AG09309 (cell line): ENCODE data around the gene ATP1A1.

Source experiments
- DNase-seq: peaks from one replicate; pipeline ENCODE4 v3.0.0-alpha.2; 2010; ENCODE audit warnings: low read depth
- H3K4me3 ChIP-seq: 2 replicates; pipeline ENCODE4 v1.5.1; 2011; ENCODE audit warnings: mild to moderate bottlenecking, low read depth, low read length, moderate library complexity; ENCODE audit not compliant: control insufficient read depth
- CTCF ChIP-seq: IDR thresholded peaks from 2 replicates; pipeline ENCODE4 v1.5.1; 2011; ENCODE audit warnings: mild to moderate bottlenecking, low read depth, low read length, inconsistent platforms; ENCODE audit not compliant: insufficient read depth, control insufficient read depth; ENCODE audit errors: missing control alignments

The ATP1A1 gene

DNA sequence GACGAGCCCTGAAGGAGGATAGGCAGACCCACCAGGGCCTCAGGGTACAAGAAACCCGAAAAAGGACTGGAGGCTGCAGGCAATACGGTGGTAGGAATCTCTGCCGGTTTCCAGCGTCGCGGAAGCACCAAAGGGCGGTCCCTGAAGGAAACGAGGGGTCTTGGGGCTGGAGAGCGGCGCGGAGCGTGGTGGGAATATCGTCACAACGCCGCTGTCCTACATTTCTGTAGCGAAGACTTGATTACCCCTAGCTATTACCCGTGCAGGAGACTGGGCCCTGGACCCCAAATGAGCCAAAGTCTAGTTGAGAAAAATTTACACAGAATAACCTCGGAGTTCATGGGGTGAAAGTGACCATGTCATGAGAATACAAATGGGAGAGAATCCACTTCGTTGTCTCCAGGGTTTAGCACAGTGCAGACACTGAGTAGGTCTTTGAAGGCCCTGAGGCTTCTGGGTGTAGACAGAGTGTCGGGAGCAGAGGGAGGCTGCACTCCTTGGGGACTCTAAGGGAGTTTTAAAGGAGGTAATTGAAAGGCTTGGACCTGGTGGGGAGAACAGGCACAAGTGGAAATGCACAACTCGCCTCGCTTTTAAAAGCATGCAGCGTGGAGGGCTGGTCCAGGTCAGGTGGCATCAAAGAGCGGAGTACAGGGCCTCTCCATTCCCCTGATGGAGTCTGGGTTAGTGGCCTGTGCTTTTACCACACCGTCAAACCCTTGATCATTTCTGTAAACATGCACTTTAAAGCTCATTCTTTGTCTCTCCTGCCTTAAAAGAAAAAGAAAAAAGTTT is 1.5 kb downstream of the ATP1A1 start:
- peak overlapping the region; percentile 89 for H3K4me3 ChIP-seq
- DNase-seq, result no peak
- TF ChIP-seq CTCF, result no peak

- TF ChIP-seq CTCF, result no peak
- no peak for DNase-seq
- peak overlapping the region; percentile 89 for H3K4me3 ChIP-seq
Measured at GRCh38 chr1:116375148-116375886, 2.3 kb downstream of the ATP1A1 start.

- DNase-seq, result peak; percentile 40
- peak overlapping the region; percentile 10 for H3K4me3 ChIP-seq
Measured at GRCh38 chr1:116375887-116376728, 3.1 kb downstream of the ATP1A1 start.

GRCh38 chr1:116376729-116377086 is 3.7 kb downstream of the ATP1A1 start:
- no peak for TF ChIP-seq CTCF
- DNase-seq, result no peak
- H3K4me3 ChIP-seq, result no peak overlapping the region

More at GRCh38 chr1:116375887-116376728, 3.1 kb downstream of the ATP1A1 start:
- TF ChIP-seq CTCF, result no peak

DNA sequence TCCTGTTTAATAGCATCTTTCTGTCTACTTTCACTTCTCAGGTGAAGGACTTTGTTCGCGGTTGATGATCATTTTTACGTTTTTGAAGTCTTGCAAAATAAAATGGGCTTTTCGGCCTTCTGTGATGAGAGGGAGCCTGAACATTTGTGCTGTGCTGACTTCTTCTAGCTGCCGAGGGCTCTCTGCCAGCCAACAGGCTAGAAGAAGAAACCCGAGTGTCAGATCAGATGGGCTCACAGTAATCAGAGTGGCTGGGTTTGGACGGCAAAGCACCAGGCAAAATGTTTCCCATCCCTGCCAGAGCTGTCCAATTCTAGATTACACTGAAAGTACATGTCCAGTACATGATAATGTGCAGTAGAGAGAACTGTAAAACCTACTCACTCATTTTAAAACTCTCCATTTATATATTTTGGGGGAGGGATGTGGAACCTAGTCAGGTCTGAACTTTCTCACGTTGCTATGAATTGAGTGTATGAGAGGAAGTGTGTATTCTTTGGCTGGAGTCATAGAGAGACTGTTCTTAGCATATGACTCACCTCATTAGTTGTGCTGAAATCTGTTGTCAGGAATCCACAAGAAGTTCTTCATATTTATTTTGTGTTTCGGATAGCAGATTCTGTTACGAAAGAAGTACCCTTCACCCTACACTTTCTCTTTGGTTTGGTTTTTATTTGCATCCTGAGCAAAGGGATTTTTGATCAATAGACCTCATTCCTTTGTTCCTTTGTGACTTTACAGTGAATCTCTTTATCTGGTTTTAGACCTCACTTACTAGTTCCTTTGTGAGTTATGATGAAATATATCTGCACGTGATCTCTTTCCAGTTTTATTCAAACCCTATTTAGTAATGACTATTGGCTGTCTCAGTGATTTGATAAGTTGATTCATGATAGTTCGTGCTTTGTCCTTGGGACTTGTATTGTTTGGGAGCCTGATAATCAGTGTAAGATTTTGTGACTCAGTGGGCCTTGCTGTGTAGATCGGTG is 4.8 kb downstream of the ATP1A1 start:
- no peak for TF ChIP-seq CTCF
- H3K4me3 ChIP-seq, result peak overlapping the region; percentile 11
- peak; percentile 85 for DNase-seq

DNA sequence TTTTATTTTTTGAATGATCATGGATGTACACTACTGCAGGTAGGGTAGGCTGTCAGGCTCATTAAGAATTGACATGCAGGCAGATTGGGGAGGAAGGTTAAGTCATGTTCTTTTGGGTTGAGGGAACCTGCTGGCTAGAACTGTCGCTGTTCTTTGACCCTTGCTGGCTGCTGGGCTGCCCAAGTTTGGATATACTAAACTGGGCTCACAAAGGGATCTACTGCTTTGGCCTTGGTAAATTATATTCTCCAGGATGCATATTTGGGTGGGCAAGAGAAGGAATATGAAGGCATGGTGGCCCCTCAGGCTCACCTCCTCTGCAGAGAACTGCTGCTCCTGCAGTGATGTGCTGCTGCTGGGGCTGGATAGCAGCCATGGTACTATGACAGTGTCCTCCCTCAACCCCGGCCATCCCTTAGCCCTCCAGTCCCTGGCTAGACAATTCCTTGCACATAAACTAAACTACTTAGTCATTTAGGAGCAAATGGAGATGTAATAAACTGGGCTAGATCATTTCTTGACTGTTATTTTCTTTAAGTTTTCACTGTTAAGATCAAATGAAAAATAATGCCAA is 6.1 kb downstream of the ATP1A1 start:
- no peak overlapping the region for H3K4me3 ChIP-seq
- no peak for TF ChIP-seq CTCF

More for the DNA sequence above, 6.1 kb downstream of the ATP1A1 start:
- no peak for DNase-seq
